SK-N-SH (cell line): Measurements from ENCODE around the gene PIK3CG. TPM values are rescaled to one million over a fixed set of nuclear protein-coding genes. Genes with fewer than 3 reads are reported as not detected.

Experiments
- CTCF ChIA-PET: fragments of 300-600, 350-600 bp; formaldehyde crosslinking; extraction: SDS; loops from one replicate; lab custom pipeline; 2021; lab: Yijun Ruan, JAX
- POLR2A ChIA-PET: fragments of 350-600 bp; sonication (Branson Sonifier 250); formaldehyde crosslinking; extraction: SDS; loops from one replicate; lab custom pipeline; 2020; ENCODE audit warnings: antibody characterized with exemption, inconsistent platforms; lab: Yijun Ruan, JAX
- DNase-seq: peaks from one replicate; pipeline ENCODE4 v3.0.0; 2012
- H2AFZ ChIP-seq: fragments of 200-600 bp; sonication (generic); 2 replicates; pipeline ENCODE4 v1.8.1; 2016; ENCODE audit warnings: antibody characterized with exemption, mild to moderate bottlenecking, low read depth
- H3F3A ChIP-seq: fragments of 200-600 bp; sonication (generic); replicated peaks from 2 replicates; pipeline ENCODE3; 2016; ENCODE audit warnings: antibody characterized with exemption, mild to moderate bottlenecking; ENCODE audit not compliant: insufficient read depth
- H3K27ac ChIP-seq, 2 experiments: fragments of 200-500 bp in 1 of 2; fragments of 200-600 bp in 1 of 2; sonication (Bioruptor generic) in 1 of 2; sonication (generic), shearing (Covaris generic) in 1 of 2; 2 replicates each; pipeline versions ENCODE4 v1.5.1 to v1.6.1; 2014 to 2016; ENCODE audit warnings: low read depth in 2 of 2, inconsistent platforms in 1 of 2, low read length in 1 of 2, mild to moderate bottlenecking in 1 of 2, mixed read lengths in 1 of 2
- H3K27me3 ChIP-seq: fragments of 200-600 bp; sonication (generic), shearing (Covaris generic); 2 replicates; pipeline ENCODE4 v1.6.1; 2016; ENCODE audit warnings: mixed run types; ENCODE audit not compliant: insufficient read depth
- H3K36me3 ChIP-seq, 2 experiments: fragments of 200-500 bp in 1 of 2; fragments of 200-600 bp in 1 of 2; sonication (Bioruptor generic) in 1 of 2; sonication (generic) in 1 of 2; replicated peaks in 1 of 2; 2 replicates each; pipeline versions ENCODE3 to v1.5.1; 2014 to 2016; ENCODE audit warnings: low read length in 1 of 2, mild to moderate bottlenecking in 1 of 2; ENCODE audit not compliant: insufficient read depth in 2 of 2, control insufficient read depth in 1 of 2
- H3K4me1 ChIP-seq, 2 experiments: fragments of 200-500 bp in 1 of 2; fragments of 200-600 bp in 1 of 2; sonication (Bioruptor generic) in 1 of 2; sonication (generic), shearing (Covaris generic) in 1 of 2; 2 replicates each; pipeline versions ENCODE4 v1.5.1 to v1.6.1; 2014 to 2016; ENCODE audit warnings: low read depth in 1 of 2, low read length in 1 of 2, mixed run types in 1 of 2; ENCODE audit not compliant: insufficient read depth in 2 of 2, control insufficient read depth in 1 of 2
- H3K4me2 ChIP-seq: fragments of 200-600 bp; sonication (generic), shearing (Covaris generic); 2 replicates; pipeline ENCODE4 v1.6.1; 2017; ENCODE audit warnings: mixed run types
- H3K4me3 ChIP-seq, 2 experiments: fragments of 200-500 bp in 1 of 2; fragments of 200-600 bp in 1 of 2; sonication (Bioruptor generic) in 1 of 2; sonication (generic), shearing (Covaris generic) in 1 of 2; 2 replicates each; pipeline versions ENCODE4 v1.5.1 to v1.8.1; 2014 to 2016; ENCODE audit warnings: low read depth in 2 of 2, inconsistent platforms in 1 of 2, low read length in 1 of 2, mild to moderate bottlenecking in 1 of 2, mixed read lengths in 1 of 2, moderate library complexity in 1 of 2
- H3K79me2 ChIP-seq: fragments of 200-600 bp; sonication (generic); 2 replicates; pipeline ENCODE4 v1.8.1; 2017; ENCODE audit warnings: mild to moderate bottlenecking; ENCODE audit not compliant: insufficient read depth
- H3K9ac ChIP-seq: fragments of 200-600 bp; sonication (generic); 2 replicates; pipeline ENCODE4 v1.6.1; 2017; ENCODE audit warnings: mixed run types
- H3K9me2 ChIP-seq: fragments of 200-600 bp; sonication (generic); 2 replicates; pipeline ENCODE4 v1.6.1; 2017; ENCODE audit warnings: mixed run types
- H3K9me3 ChIP-seq: fragments of 200-600 bp; sonication (generic); 2 replicates; pipeline ENCODE4 v1.6.1; 2017; ENCODE audit warnings: mixed run types, mild to moderate bottlenecking, moderate library complexity
- H4K20me1 ChIP-seq: fragments of 200-600 bp; sonication (generic); 2 replicates; pipeline ENCODE4 v1.6.1; 2017; ENCODE audit warnings: mild to moderate bottlenecking, mixed run types; ENCODE audit not compliant: insufficient read depth
- CHD2 ChIP-seq: fragments of 150-350 bp; IDR thresholded peaks from 2 replicates; pipeline ENCODE4 v1.6.1; 2018; ENCODE audit warnings: low read length; ENCODE audit not compliant: partially characterized antibody
- ELF1 ChIP-seq: IDR thresholded peaks from 2 replicates; pipeline ENCODE4 v1.4.0; 2012
- EP300 ChIP-seq, 2 experiments: IDR thresholded peaks; 2 replicates each; pipeline versions ENCODE4 v1.4.0 to v1.6.1; 2012; ENCODE audit warnings: borderline replicate concordance in 1 of 2, low read depth in 1 of 2, low read length in 1 of 2
- EZH2phosphoT487 ChIP-seq: fragments of 200-600 bp; sonication (generic); IDR thresholded peaks from 2 replicates; pipeline ENCODE4 v1.6.1; 2017; ENCODE audit warnings: low read depth, mixed run types, mild to moderate bottlenecking, antibody characterized with exemption, moderate library complexity, borderline replicate concordance
- GABPA ChIP-seq: IDR thresholded peaks from 2 replicates; pipeline ENCODE4 v1.4.0; 2012; ENCODE audit warnings: low read depth, mild to moderate bottlenecking
- JUND ChIP-seq: IDR thresholded peaks from 2 replicates; pipeline ENCODE4 v1.4.0; 2012
- MAX ChIP-seq: IDR thresholded peaks from 2 replicates; pipeline ENCODE4 v1.4.0; 2012; ENCODE audit warnings: low read depth
- MXI1 ChIP-seq: IDR thresholded peaks from 2 replicates; pipeline ENCODE4 v1.6.1; 2012; ENCODE audit warnings: mild to moderate bottlenecking, low read depth, low read length, improper control_type of control experiment
- NFIC ChIP-seq: IDR thresholded peaks from 2 replicates; pipeline ENCODE4 v1.4.0; 2012; ENCODE audit warnings: borderline replicate concordance
- NRF1 ChIP-seq: IDR thresholded peaks from 2 replicates; pipeline ENCODE4 v1.6.1; 2012; ENCODE audit warnings: low read depth, mild to moderate bottlenecking, low read length
- RAD21 ChIP-seq: IDR thresholded peaks from 2 replicates; pipeline ENCODE4 v1.6.1; 2012; ENCODE audit warnings: mild to moderate bottlenecking, low read length
- RCOR1 ChIP-seq: fragments of 150-350 bp; IDR thresholded peaks from 2 replicates; pipeline ENCODE4 v1.6.1; 2017; ENCODE audit warnings: antibody characterized with exemption, low read length
- RFX5 ChIP-seq: IDR thresholded peaks from 2 replicates; pipeline ENCODE4 v1.6.1; 2012; ENCODE audit warnings: mild to moderate bottlenecking, improper control_type of control experiment, low read length
- RXRA ChIP-seq: IDR thresholded peaks from 2 replicates; pipeline ENCODE4 v1.4.0; 2012; ENCODE audit warnings: low read depth, mild to moderate bottlenecking, borderline replicate concordance
- SIN3A ChIP-seq: IDR thresholded peaks from 2 replicates; pipeline ENCODE4 v1.6.1; 2012; ENCODE audit warnings: low read depth, mild to moderate bottlenecking, low read length, moderate library complexity, borderline replicate concordance
- SMC3 ChIP-seq: IDR thresholded peaks from 2 replicates; pipeline ENCODE4 v1.6.1; 2012; ENCODE audit warnings: low read depth, low read length, improper control_type of control experiment
- TAF1 ChIP-seq: IDR thresholded peaks from 2 replicates; pipeline ENCODE4 v1.6.1; 2012; ENCODE audit warnings: low read depth, mild to moderate bottlenecking, low read length, moderate library complexity, borderline replicate concordance
- TCF12 ChIP-seq: IDR thresholded peaks from 2 replicates; pipeline ENCODE4 v1.4.0; 2012
- USF1 ChIP-seq: IDR thresholded peaks from 2 replicates; pipeline ENCODE4 v1.4.0; 2012; ENCODE audit warnings: low read depth, borderline replicate concordance
- YY1 ChIP-seq: IDR thresholded peaks from 2 replicates; pipeline ENCODE4 v1.4.0; 2012; ENCODE audit warnings: low read depth, mild to moderate bottlenecking
- WGBS: methylation state at CpG from one replicate; pipeline ENCODE4 v1.1.6; 2017; ENCODE audit warnings: low lambda C conversion rate; 5-methylcytosine and 5-hydroxymethylcytosine counted together
- polyA plus RNA-seq, 3 experiments: library from polyadenylated mRNA; depleted of rRNA; stranded (reverse); fragments of >200 nt; gene quantifications; 2 replicates each; pipeline ENCODE4 v1.2.3, GENCODE V29; 2012
- TF ChIP-seq, protein P1 (sequence below): fragments of 150-350 bp; IDR thresholded peaks from 2 replicates; pipeline ENCODE4 v1.6.1; 2017; ENCODE audit warnings: antibody characterized with exemption, low read length, low read depth, borderline replicate concordance

PIK3CG gene
- not detected in 2 replicates for polyA plus RNA-seq (2012; rRNA removed)
- polyA plus RNA-seq (2012; cell fraction: cytosol; rRNA removed) = under 0.01 TPM in 1 of 2 replicates, not detected in the other
- not detected in 2 replicates for polyA plus RNA-seq (2012; cell fraction: nucleus; rRNA removed)

DNA sequence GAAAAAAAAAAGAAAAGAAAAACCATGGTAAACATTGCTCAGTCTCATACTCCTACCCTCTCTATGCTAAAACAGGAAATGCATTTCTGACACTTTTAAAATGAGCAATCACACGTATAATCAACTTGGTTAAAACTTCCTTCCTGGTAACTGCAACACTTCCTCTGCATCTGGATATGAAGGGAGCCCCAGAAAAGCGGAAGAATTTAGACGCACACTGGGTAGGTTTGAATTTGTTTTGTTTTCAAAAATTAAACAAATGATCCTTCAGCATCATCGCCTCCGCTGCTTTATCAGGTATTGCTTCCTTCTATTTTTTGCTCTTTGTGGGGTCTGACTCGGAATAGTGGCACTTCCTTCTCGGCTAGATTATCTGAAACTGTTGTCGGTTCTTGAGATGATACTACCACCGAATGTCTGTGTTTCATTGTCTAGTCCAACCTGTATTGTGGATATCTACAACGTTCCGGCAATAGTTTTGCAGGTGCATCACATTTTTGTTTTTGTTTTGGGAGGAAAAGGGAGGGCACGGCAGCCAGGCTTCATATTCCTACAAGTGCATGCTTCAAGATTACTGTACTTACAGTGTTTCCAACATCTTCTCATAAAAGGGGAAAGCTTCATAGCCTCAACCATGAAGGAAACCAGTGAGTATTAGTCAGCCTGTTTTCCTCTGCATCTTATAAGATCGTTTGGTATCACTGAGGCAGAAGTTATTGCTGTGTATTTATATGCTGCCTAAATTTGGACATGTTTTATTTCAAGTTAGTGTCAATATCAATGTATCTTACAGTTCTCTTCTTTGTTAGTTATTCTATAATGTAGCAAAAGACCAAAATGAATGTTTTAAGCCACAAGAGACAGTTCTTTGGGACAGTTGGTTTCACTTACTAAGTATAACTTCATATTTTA, at the start of gene PIK3CG:
TSS of gene PIK3CG (plus strand) at position 153 of the 912 bp plus-strand sequence. CDS start 2,280 bp downstream, outside the sequence.
- Histone ChIP-seq H3K9me2 (no peaks in the 10 kb centered on the region), H3K4me2 (no peak within 1 kb of the TSS), H3K4me1 (peaks cover 0 to 4% of the 10 kb centered on the region in 2 experiments; a peak in 2 of 4 replicates), H3K4me3 (no peak within 1 kb of the TSS), H3K27me3 (no peaks in the 10 kb centered on the region), H3F3A (no peaks in the 10 kb centered on the region), H3K9ac (no peak within 1 kb of the TSS), H3K9me3 (no peaks in the 10 kb centered on the region), H2AFZ (no peak within 1 kb of the TSS), H3K79me2 (no peaks in the 10 kb centered on the region), H3K36me3 (no peaks in the 10 kb centered on the region), H3K27ac (no peak within 1 kb of the TSS), H4K20me1 (no peaks in the 10 kb centered on the region)
- ChIA-PET CTCF (interaction anchor here (1.4 kb wide), 1 partner anchor 283 kb away, joined by 3 read pairs; no protein-coding TSS in a partner anchor), POLR2A (no interaction called here)
- DNase-seq = no peak
- WGBS = 86% methylated on average over 13 of the region's 13 CpGs
- TF ChIP-seq NRF1 (no peak), MAX (no peak), JUND (no peak), YY1 (no peak), EZH2phosphoT487 (no peak), TAF1 (no peak), RFX5 (no peak), EP300 (IDR thresholded peaks at IDR 0.05; ENCODE audit: borderline replicate concordance in 1 of 2, low read depth in 1 of 2, low read length in 1 of 2) (no peak), RXRA (no peak), NFIC (no peak), MXI1 (no peak)

GRCh38 chr7:106817098-106817497, 48.0 kb upstream of the PIK3CG start:
- no peaks in the 10 kb centered on the region for H3F3A ChIP-seq
- no peak overlapping the region for H2AFZ ChIP-seq
- no peak overlapping the region for H3K9ac ChIP-seq
- WGBS = 80% methylated on average over 1 of the region's 1 CpG
- H3K27ac ChIP-seq = no peak overlapping the region
- H3K9me2 ChIP-seq = no peaks in the 10 kb centered on the region
- no peaks in the 10 kb centered on the region for H4K20me1 ChIP-seq
- no peak for DNase-seq
- POLR2A ChIA-PET = no interaction called here
- H3K36me3 ChIP-seq = no peaks in the 10 kb centered on the region
- no peaks in the 10 kb centered on the region for H3K27me3 ChIP-seq
- no peaks in the 10 kb centered on the region for H3K9me3 ChIP-seq
- H3K79me2 ChIP-seq = no peaks in the 10 kb centered on the region
- no peak overlapping the region for H3K4me2 ChIP-seq
- no peak overlapping the region for H3K4me3 ChIP-seq
- no peaks in the 10 kb centered on the region for H3K4me1 ChIP-seq
- CTCF ChIA-PET = interaction anchor here (0.7 to 5.9 kb wide), 3 partner anchors 24 to 119 kb away, joined by 3 to 17 read pairs (median 4); no protein-coding TSS in a partner anchor
- no peak for TF ChIP-seq GABPA
- TF ChIP-seq EP300 (IDR thresholded peaks at IDR 0.05; ENCODE audit: borderline replicate concordance in 1 of 2, low read depth in 1 of 2, low read length in 1 of 2) = no peak
- no peak for TF ChIP-seq MAX
- TF ChIP-seq RAD21 = no peak
- no peak for TF ChIP-seq SIN3A
- no peak for TF ChIP-seq ELF1
- no peak for TF ChIP-seq RXRA
- TF ChIP-seq CHD2 = no peak
- TF ChIP-seq TCF12 = no peak
- TF ChIP-seq RCOR1 = no peak
- TF ChIP-seq, protein P1, sequence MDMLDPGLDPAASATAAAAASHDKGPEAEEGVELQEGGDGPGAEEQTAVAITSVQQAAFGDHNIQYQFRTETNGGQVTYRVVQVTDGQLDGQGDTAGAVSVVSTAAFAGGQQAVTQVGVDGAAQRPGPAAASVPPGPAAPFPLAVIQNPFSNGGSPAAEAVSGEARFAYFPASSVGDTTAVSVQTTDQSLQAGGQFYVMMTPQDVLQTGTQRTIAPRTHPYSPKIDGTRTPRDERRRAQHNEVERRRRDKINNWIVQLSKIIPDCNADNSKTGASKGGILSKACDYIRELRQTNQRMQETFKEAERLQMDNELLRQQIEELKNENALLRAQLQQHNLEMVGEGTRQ = no peak
- TF ChIP-seq SMC3 = no peak
- no peak for TF ChIP-seq USF1
